ENCODE data around the gene SEC11C. TPM values are rescaled to one million over a fixed set of nuclear protein-coding genes. Genes with fewer than 3 reads are reported as not detected.

Gene SEC11C
- total RNA-seq, 1 experiment from 2014 or later = 53.0 TPM

Other genes starting within 250 kb of the SEC11C start
- not detected in 2 replicates for gene GRP, start 80.3 kb downstream of the SEC11C start, total RNA-seq (2014; rRNA removed; shearing (Covaris generic))
- gene RAX, start 133.6 kb downstream of the SEC11C start, total RNA-seq (2014; rRNA removed; shearing (Covaris generic)) = not detected in 2 replicates
- not detected in 2 replicates for gene CPLX4, start 178.8 kb downstream of the SEC11C start, total RNA-seq (2014; rRNA removed; shearing (Covaris generic))
- 229 and 276 TPM in 2 replicates for gene LMAN1, start 219.4 kb downstream of the SEC11C start, total RNA-seq (2014; rRNA removed; shearing (Covaris generic))

Data from M059J (cell line).